ENCODE measurements around the gene OXT.
"Not testable (repeated sequence)": the region's sequence is repeated elsewhere in the genome, so short reads cannot be mapped to it uniquely, and the experiment has no call there.

Gene OXT

GRCh38 chr20:3071610-3072529 is at the start of gene OXT:
Gene OXT (plus strand): TSS chr20:3071620. CDS start chr20:3071656, 36 bp downstream.
- DNase-seq (ENCODE audit: low read depth in 2 of 2): peak in 1 of 2 donors; percentile 49

- no peak for DNase-seq (ENCODE audit: low read depth in 2 of 2)
These were observed 49.6 kb upstream of the OXT start for GRCh38 chr20:3021777-3022176.

GRCh38 chr20:3022559-3023490 is 48.6 kb upstream of the OXT start:
- not testable (repeated sequence) for DNase-seq (ENCODE audit: low read depth in 2 of 2)

GRCh38 chr20:3027987-3028386 is 43.4 kb upstream of the OXT start:
- DNase-seq (ENCODE audit: low read depth in 2 of 2): no peak

- no peak for DNase-seq (ENCODE audit: low read depth in 2 of 2)
These were observed 39.8 kb upstream of the OXT start for GRCh38 chr20:3031524-3032147.

GRCh38 chr20:3032624-3033023 is 38.8 kb upstream of the OXT start:
- no peak for DNase-seq (ENCODE audit: low read depth in 2 of 2)

- DNase-seq (ENCODE audit: low read depth in 2 of 2): no peak
These were observed 33.8 kb upstream of the OXT start for GRCh38 chr20:3037654-3038053.

- DNase-seq (ENCODE audit: low read depth in 2 of 2): no peak
These were observed 33.0 kb upstream of the OXT start for GRCh38 chr20:3038454-3038853.

GRCh38 chr20:3039426-3039825 is 32.0 kb upstream of the OXT start:
- DNase-seq (ENCODE audit: low read depth in 2 of 2): no peak

GRCh38 chr20:3040086-3040485 is 31.3 kb upstream of the OXT start:
- DNase-seq (ENCODE audit: low read depth in 2 of 2): no peak

- no peak for DNase-seq (ENCODE audit: low read depth in 2 of 2)
These were observed 29.5 kb upstream of the OXT start for GRCh38 chr20:3041854-3042409.

- DNase-seq (ENCODE audit: low read depth in 2 of 2): no peak
These were observed 28.8 kb upstream of the OXT start for GRCh38 chr20:3042625-3043024.

GRCh38 chr20:3043322-3043721 is 28.1 kb upstream of the OXT start, which contains the start of gene GNRH2:
Gene GNRH2 (plus strand): TSS chr20:3043622. CDS start chr20:3044415, 793 bp downstream.
- no peak for DNase-seq (ENCODE audit: low read depth in 2 of 2)

- no peak for DNase-seq (ENCODE audit: low read depth in 2 of 2)
These were observed 27.0 kb upstream of the OXT start for GRCh38 chr20:3044336-3044965.

- DNase-seq (ENCODE audit: low read depth in 2 of 2): peak in 1 of 2 donors; percentile 61
These were observed 26.2 kb upstream of the OXT start for GRCh38 chr20:3045042-3045815.

- peak; percentile 77 to 79 for DNase-seq (ENCODE audit: low read depth in 2 of 2)
These were observed 25.4 kb upstream of the OXT start, which contains the start of gene MRPS26 for GRCh38 chr20:3045816-3046676. Gene MRPS26 (plus strand): TSS chr20:3046052. CDS start chr20:3046069, 17 bp downstream.

GRCh38 chr20:3046677-3047462 is 24.6 kb upstream of the OXT start:
- DNase-seq (ENCODE audit: low read depth in 2 of 2): no peak

Data from stimulated activated CD8-positive, alpha-beta memory T cell treated with anti-CD3 and anti-CD28 coated beads, Interleukin-15, amount 100 ng/mL, for 48 hours (primary cell).